Testis (tissue), 3 donors: ENCODE measurements around the gene ARHGAP19. TPM values are rescaled to one million over a fixed set of nuclear protein-coding genes. Genes with fewer than 3 reads are reported as not detected.

Experiments used
- DNase-seq: peaks from one replicate; pipeline ENCODE4 v3.0.0-alpha.2; 2019
- H3K27ac ChIP-seq, 2 donors: fragments of 200-600 bp; sonication (generic); one replicate each; pipeline ENCODE4 v1.5.1; 2019
- H3K27me3 ChIP-seq: fragments of 200-600 bp; sonication (generic); one replicate; pipeline ENCODE4 v1.5.1; 2019
- H3K36me3 ChIP-seq: fragments of 200-600 bp; sonication (generic); one replicate; pipeline ENCODE4 v1.5.1; 2017; ENCODE audit warnings: low read depth; ENCODE audit errors: missing control alignments
- H3K4me1 ChIP-seq: fragments of 200-600 bp; sonication (generic); one replicate; pipeline ENCODE4 v1.5.1; 2019
- H3K4me3 ChIP-seq, 2 donors: fragments of 200-600 bp; sonication (generic); one replicate each; pipeline ENCODE4 v1.5.1; 2017 to 2019
- H3K9me3 ChIP-seq: fragments of 200-600 bp; sonication (generic); one replicate; pipeline ENCODE4 v1.5.1; 2017
- POLR2A ChIP-seq: fragments of 450-650 bp; IDR thresholded peaks from one replicate; pipeline ENCODE4 v1.6.1; 2017; ENCODE audit warnings: antibody characterized with exemption, mild to moderate bottlenecking, moderate library complexity
- WGBS, 2 donors: methylation state at CpG; one replicate each; pipeline ENCODE4 v1.1.5; 2018; 5-methylcytosine and 5-hydroxymethylcytosine counted together
- intact Hi-C: fragments of 100-400 bp; cut with DNase I; formaldehyde crosslinking; loops from one replicate; pipeline ENCODE4 v1.15.1; 2023; ENCODE audit warnings: low total_unique reads
- polyA plus RNA-seq: library from polyadenylated mRNA; stranded (reverse); fragments of 350-450 nt; fragmentation: Illumina TruSeq; extraction: RNeasy Lipid Tissue Mini Kit (QIAGEN cat#74804); gene quantifications from one replicate; pipeline ENCODE4 v1.2.3, GENCODE V29; 2014; ENCODE audit warnings: low read depth, low replicate concordance; ENCODE audit not compliant: insufficient read depth
- total RNA-seq, 2 donors: library from RNA; depleted of rRNA; stranded (reverse); fragments of >200 nt; gene quantifications; one replicate each; pipeline ENCODE4 v1.2.3, GENCODE V29; 2016
- TF ChIP-seq, protein P1 (sequence below), 3 experiments: fragments of 450-650 bp in 2 of 3; fragments of 200-600 bp in 1 of 3; sonication (generic) in 1 of 3; IDR thresholded peaks; one replicate each; pipeline ENCODE4 v1.5.1; 2016 to 2019; ENCODE audit warnings: antibody characterized with exemption in 3 of 3, mild to moderate bottlenecking in 2 of 3, moderate library complexity in 1 of 3

Gene ARHGAP19
- total and polyA plus RNA-seq, 3 donors from 2014 or later = 40.5 to 54.6 (median 50.0) TPM

- WGBS, 2 donors = 88 to 89% methylated on average over 7 of the region's 7 CpGs
- no peaks in the 10 kb centered on the region for H3K27me3 ChIP-seq
- DNase-seq = no peak
- H3K4me3 ChIP-seq = no peak overlapping the region
- H3K4me1 ChIP-seq = no peaks in the 10 kb centered on the region
- no peak overlapping the region for H3K27ac ChIP-seq
- intact Hi-C loops = no loop called here
- TF ChIP-seq POLR2A = no peak
- TF ChIP-seq, protein P1, sequence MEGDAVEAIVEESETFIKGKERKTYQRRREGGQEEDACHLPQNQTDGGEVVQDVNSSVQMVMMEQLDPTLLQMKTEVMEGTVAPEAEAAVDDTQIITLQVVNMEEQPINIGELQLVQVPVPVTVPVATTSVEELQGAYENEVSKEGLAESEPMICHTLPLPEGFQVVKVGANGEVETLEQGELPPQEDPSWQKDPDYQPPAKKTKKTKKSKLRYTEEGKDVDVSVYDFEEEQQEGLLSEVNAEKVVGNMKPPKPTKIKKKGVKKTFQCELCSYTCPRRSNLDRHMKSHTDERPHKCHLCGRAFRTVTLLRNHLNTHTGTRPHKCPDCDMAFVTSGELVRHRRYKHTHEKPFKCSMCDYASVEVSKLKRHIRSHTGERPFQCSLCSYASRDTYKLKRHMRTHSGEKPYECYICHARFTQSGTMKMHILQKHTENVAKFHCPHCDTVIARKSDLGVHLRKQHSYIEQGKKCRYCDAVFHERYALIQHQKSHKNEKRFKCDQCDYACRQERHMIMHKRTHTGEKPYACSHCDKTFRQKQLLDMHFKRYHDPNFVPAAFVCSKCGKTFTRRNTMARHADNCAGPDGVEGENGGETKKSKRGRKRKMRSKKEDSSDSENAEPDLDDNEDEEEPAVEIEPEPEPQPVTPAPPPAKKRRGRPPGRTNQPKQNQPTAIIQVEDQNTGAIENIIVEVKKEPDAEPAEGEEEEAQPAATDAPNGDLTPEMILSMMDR (IDR thresholded peaks at IDR 0.05) = no peak
- no peaks in the 10 kb centered on the region for H3K9me3 ChIP-seq
- H3K36me3 ChIP-seq = no peaks in the 10 kb centered on the region
These were observed 89.2 kb downstream of the ARHGAP19 start for GRCh38 chr10:97203220-97203619.

GRCh38 chr10:97200616-97201015, 91.8 kb downstream of the ARHGAP19 start:
- intact Hi-C loops = no loop called here
- 69 to 86% methylated on average over 6 of the region's 6 CpGs for WGBS, 2 donors
- H3K9me3 ChIP-seq = no peaks in the 10 kb centered on the region
- no peak overlapping the region for H3K4me3 ChIP-seq
- TF ChIP-seq, protein P1 (IDR thresholded peaks at IDR 0.05) = no peak
- no peak for TF ChIP-seq POLR2A
- no peak overlapping the region for H3K27ac ChIP-seq
- H3K27me3 ChIP-seq = no peaks in the 10 kb centered on the region
- H3K36me3 ChIP-seq = no peaks in the 10 kb centered on the region
- DNase-seq = no peak
- peaks cover 2% of the 10 kb centered on the region for H3K4me1 ChIP-seq

DNA sequence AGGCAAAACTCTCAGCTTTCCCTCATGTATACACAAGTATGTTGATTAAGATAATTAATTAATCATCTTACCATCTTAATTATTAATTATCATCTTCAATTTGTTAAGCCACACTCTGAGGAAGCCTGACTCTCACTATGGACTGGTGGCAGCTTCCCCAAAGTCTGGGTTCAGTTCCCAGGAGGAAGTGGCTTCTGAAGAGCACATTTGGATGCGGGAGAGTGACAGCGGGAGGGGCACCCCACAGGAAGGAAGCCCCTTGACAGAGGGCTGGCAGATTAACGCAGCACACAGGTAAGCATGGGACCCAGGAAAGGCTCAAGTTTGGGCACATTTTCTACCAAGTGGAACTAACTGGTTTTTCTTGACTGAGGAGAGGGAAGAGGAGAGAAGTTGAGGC, 93.3 kb downstream of the ARHGAP19 start:
- Histone ChIP-seq H3K4me1 (peaks cover 3% of the 10 kb centered on the region), H3K4me3 (no peak overlapping the region), H3K36me3 (no peaks in the 10 kb centered on the region), H3K27ac (no peak overlapping the region), H3K9me3 (no peaks in the 10 kb centered on the region), H3K27me3 (no peaks in the 10 kb centered on the region)
- TF ChIP-seq POLR2A = no peak
- TF ChIP-seq, protein P1 (IDR thresholded peaks at IDR 0.05) = no peak
- intact Hi-C loops = no loop called here
- WGBS, 2 donors = 79 to 93% methylated on average over 3 of the region's 3 CpGs
- DNase-seq = no peak

GRCh38 chr10:97197030-97197500, 95.4 kb downstream of the ARHGAP19 start:
- H3K4me3 ChIP-seq = peak overlapping the region in 1 of 2 donors; percentile 61
- no peaks in the 10 kb centered on the region for H3K36me3 ChIP-seq
- peaks cover 3% of the 10 kb centered on the region for H3K4me1 ChIP-seq
- peak; percentile 67 for DNase-seq
- no peak overlapping the region for H3K27ac ChIP-seq
- H3K9me3 ChIP-seq = no peaks in the 10 kb centered on the region
- 17 to 29% methylated on average over 7 of the region's 7 CpGs for WGBS, 2 donors
- intact Hi-C loops = no loop called here
- no peaks in the 10 kb centered on the region for H3K27me3 ChIP-seq
- TF ChIP-seq, protein P1 (IDR thresholded peaks at IDR 0.05) = no peak
- no peak for TF ChIP-seq POLR2A
